Activated naive CD4-positive, alpha-beta T cell treated with Interleukin-2 at 50 U/mL for 16 hours (primary cell): ENCODE measurements around the gene SLC36A1.

Source experiments
- DNase-seq: peaks from one replicate; pipeline ENCODE4 v3.0.0-alpha.2; 2020

SLC36A1 gene

GRCh38 chr5:151537044-151537443 lies 89.6 kb downstream of the SLC36A1 start:
- no peak for DNase-seq

- no peak for DNase-seq
These were observed 94.2 kb downstream of the SLC36A1 start for GRCh38 chr5:151541571-151541970.
